Stomach (tissue), 9 donors: ENCODE data around the gene CHIC2. TPM values are rescaled to one million over a fixed set of nuclear protein-coding genes. Genes with fewer than 3 reads are reported as not detected.
A peak's percentile ranks its signal among the peaks of the same experiment; 100 is the strongest.

Experiments used
- DNase-seq, 2 donors: peaks; one replicate each; pipeline versions ENCODE4 v3.0.0 to v3.0.0-alpha.2; 2013 to 2019
- H3K27ac ChIP-seq, 5 donors: fragments of 200-600 bp in 4 of 5; sonication (generic) in 4 of 5; one replicate each; pipeline ENCODE4 v1.5.1; 2013 to 2019; ENCODE audit warnings: mild to moderate bottlenecking in 1 of 5, moderate library complexity in 1 of 5
- H3K27me3 ChIP-seq, 3 donors: fragments of 200-600 bp; sonication (generic); one replicate each; pipeline ENCODE4 v1.5.1; 2017 to 2019; ENCODE audit warnings: mixed run types in 1 of 3
- H3K36me3 ChIP-seq, 4 donors: fragments of 200-600 bp; sonication (generic); 1 replicate in 3 of 4; 2 replicates in 1 of 4; pipeline ENCODE4 v1.5.1; 2016 to 2019
- H3K4me1 ChIP-seq, 4 donors: fragments of 200-600 bp; sonication (generic); one replicate each; pipeline ENCODE4 v1.5.1; 2016 to 2019
- H3K4me3 ChIP-seq, 4 donors: fragments of 200-600 bp; sonication (generic) in 3 of 4; one replicate each; pipeline ENCODE4 v1.5.1; 2016 to 2019; ENCODE audit warnings: mild to moderate bottlenecking in 1 of 4
- H3K9me3 ChIP-seq, 4 donors: fragments of 200-600 bp; sonication (generic); one replicate each; pipeline ENCODE4 v1.5.1; 2016 to 2019
- CTCF ChIP-seq, 7 experiments: fragments of 450-650 bp in 4 of 7; fragments of 200-600 bp in 3 of 7; sonication (generic) in 3 of 7; IDR thresholded peaks; one replicate each; pipeline ENCODE4 v1.5.1; 2016 to 2019; ENCODE audit warnings: antibody characterized with exemption in 7 of 7, control low read depth in 2 of 7, mild to moderate bottlenecking in 1 of 7
- EP300 ChIP-seq: sonication (generic); formaldehyde crosslinking; IDR thresholded peaks from one replicate; pipeline ENCODE4 v1.6.1; 2017; ENCODE audit warnings: antibody characterized with exemption
- POLR2A ChIP-seq, 4 donors: fragments of 450-650 bp; IDR thresholded peaks; one replicate each; pipeline ENCODE4 v1.6.1; 2016; ENCODE audit warnings: antibody characterized with exemption in 4 of 4, control low read depth in 2 of 4, mild to moderate bottlenecking in 1 of 4, moderate library complexity in 1 of 4
- POLR2AphosphoS5 ChIP-seq, 3 donors: sonication (generic); formaldehyde crosslinking; IDR thresholded peaks; one replicate each; pipeline ENCODE4 v1.6.1; 2016; ENCODE audit warnings: antibody characterized with exemption in 3 of 3
- WGBS, 5 donors: extraction: QIAGEN DNeasy Blood & Tissue Kit in 3 of 5; methylation state at CpG; one replicate each; pipeline versions ENCODE4 v1.1.5 to v1.1.7; 2013 to 2018; 5-methylcytosine and 5-hydroxymethylcytosine counted together
- intact Hi-C: fragments of 100-400 bp; cut with DNase I; formaldehyde crosslinking; loops from one replicate; pipeline ENCODE4 v1.15.1; 2023; ENCODE audit warnings: low total_unique reads
- polyA plus RNA-seq, 3 donors: library from polyadenylated mRNA; stranded (reverse); fragments of 200-250 nt; gene quantifications; one replicate each; pipeline ENCODE4 v1.2.3, GENCODE V29; 2013
- total RNA-seq, 5 donors: library from RNA; depleted of rRNA; stranded (reverse); fragments of >200 nt; gene quantifications; one replicate each; pipeline versions ENCODE4 v1.1.0 to v1.2.3, GENCODE V29; 2014 to 2016
- donor health status: healthy with polysubstance abuse.
- donor health status: Bipolar disorder and iron deficiency.
- donor health status: healthy.

Gene CHIC2
- total and polyA plus RNA-seq, 8 donors = 9.8 to 128 (median 27.2) TPM

GRCh38 chr4:54011201-54011600, 53.2 kb downstream of the CHIC2 start:
- no peak overlapping the region for H3K4me3 ChIP-seq

GRCh38 chr4:54006755-54007154, 57.6 kb downstream of the CHIC2 start:
- no peaks in the 10 kb centered on the region for H3K27me3 ChIP-seq
- no peaks in the 10 kb centered on the region for H3K9me3 ChIP-seq
- WGBS, 5 donors = 68 to 86% (median 80%) methylated on average over 2 of the region's 2 CpGs
- intact Hi-C loops = no loop called here
- peaks cover 0 to 29% (median 11%) of the 10 kb centered on the region in 4 donors for H3K4me1 ChIP-seq
- peaks cover 0 to 25% (median 18%) of the 10 kb centered on the region in 4 donors for H3K36me3 ChIP-seq
- no peak for DNase-seq
- no peak overlapping the region for H3K27ac ChIP-seq
- no peak for TF ChIP-seq EP300
- TF ChIP-seq POLR2AphosphoS5 (IDR thresholded peaks at IDR 0.05) = no peak
- TF ChIP-seq POLR2A (IDR thresholded peaks at IDR 0.05) = no peak
- no peak for TF ChIP-seq CTCF (IDR thresholded peaks at IDR 0.05)
- H3K4me3 ChIP-seq = no peak overlapping the region

More at GRCh38 chr4:54011201-54011600, 53.2 kb downstream of the CHIC2 start:
- H3K9me3 ChIP-seq = no peaks in the 10 kb centered on the region
- peaks cover 0 to 42% (median 20%) of the 10 kb centered on the region in 4 donors for H3K36me3 ChIP-seq
- intact Hi-C loops = no loop called here
- TF ChIP-seq POLR2AphosphoS5 (IDR thresholded peaks at IDR 0.05) = no peak
- TF ChIP-seq POLR2A (IDR thresholded peaks at IDR 0.05) = no peak
- no peak for TF ChIP-seq EP300
- TF ChIP-seq CTCF (IDR thresholded peaks at IDR 0.05) = no peak
- H3K27ac ChIP-seq = no peak overlapping the region
- DNase-seq = no peak
- H3K27me3 ChIP-seq = no peaks in the 10 kb centered on the region
- H3K4me1 ChIP-seq = peaks cover 0 to 21% (median 10%) of the 10 kb centered on the region in 4 donors

- Histone ChIP-seq H3K27me3 (no peaks in the 10 kb centered on the region), H3K27ac (peak overlapping the region in 1 of 5 donors; percentile 1), H3K36me3 (peaks cover 0 to 27% (median 19%) of the 10 kb centered on the region in 4 donors), H3K4me3 (no peak overlapping the region), H3K4me1 (peaks cover 0 to 29% (median 11%) of the 10 kb centered on the region in 4 donors), H3K9me3 (no peaks in the 10 kb centered on the region)
- TF ChIP-seq EP300 (no peak), POLR2AphosphoS5 (IDR thresholded peaks at IDR 0.05) (no peak), CTCF (IDR thresholded peaks at IDR 0.05) (no peak), POLR2A (IDR thresholded peaks at IDR 0.05) (no peak)
- intact Hi-C loops = no loop called here
- WGBS, 5 donors = 67 to 79% (median 78%) methylated on average over 2 of the region's 2 CpGs
- DNase-seq = peak in 1 of 2 donors; percentile 19
These were observed 58.9 kb downstream of the CHIC2 start for GRCh38 chr4:54005475-54005874.

- Histone ChIP-seq H3K36me3 (peaks cover 0 to 17% (median 12%) of the 10 kb centered on the region in 4 donors), H3K4me1 (peaks cover 0 to 29% (median 11%) of the 10 kb centered on the region in 4 donors), H3K4me3 (no peak overlapping the region), H3K27ac (no peak overlapping the region), H3K9me3 (no peaks in the 10 kb centered on the region), H3K27me3 (no peaks in the 10 kb centered on the region)
- 66 to 79% (median 75%) methylated on average over 2 of the region's 2 CpGs for WGBS, 5 donors
- intact Hi-C loops = no loop called here
- DNase-seq = no peak
- TF ChIP-seq CTCF (IDR thresholded peaks at IDR 0.05) (no peak), POLR2AphosphoS5 (IDR thresholded peaks at IDR 0.05) (no peak), EP300 (no peak), POLR2A (IDR thresholded peaks at IDR 0.05) (no peak)
These were observed 59.9 kb downstream of the CHIC2 start for GRCh38 chr4:54004463-54004862.
